ENCODE measurements around the gene MGLL.

DNA sequence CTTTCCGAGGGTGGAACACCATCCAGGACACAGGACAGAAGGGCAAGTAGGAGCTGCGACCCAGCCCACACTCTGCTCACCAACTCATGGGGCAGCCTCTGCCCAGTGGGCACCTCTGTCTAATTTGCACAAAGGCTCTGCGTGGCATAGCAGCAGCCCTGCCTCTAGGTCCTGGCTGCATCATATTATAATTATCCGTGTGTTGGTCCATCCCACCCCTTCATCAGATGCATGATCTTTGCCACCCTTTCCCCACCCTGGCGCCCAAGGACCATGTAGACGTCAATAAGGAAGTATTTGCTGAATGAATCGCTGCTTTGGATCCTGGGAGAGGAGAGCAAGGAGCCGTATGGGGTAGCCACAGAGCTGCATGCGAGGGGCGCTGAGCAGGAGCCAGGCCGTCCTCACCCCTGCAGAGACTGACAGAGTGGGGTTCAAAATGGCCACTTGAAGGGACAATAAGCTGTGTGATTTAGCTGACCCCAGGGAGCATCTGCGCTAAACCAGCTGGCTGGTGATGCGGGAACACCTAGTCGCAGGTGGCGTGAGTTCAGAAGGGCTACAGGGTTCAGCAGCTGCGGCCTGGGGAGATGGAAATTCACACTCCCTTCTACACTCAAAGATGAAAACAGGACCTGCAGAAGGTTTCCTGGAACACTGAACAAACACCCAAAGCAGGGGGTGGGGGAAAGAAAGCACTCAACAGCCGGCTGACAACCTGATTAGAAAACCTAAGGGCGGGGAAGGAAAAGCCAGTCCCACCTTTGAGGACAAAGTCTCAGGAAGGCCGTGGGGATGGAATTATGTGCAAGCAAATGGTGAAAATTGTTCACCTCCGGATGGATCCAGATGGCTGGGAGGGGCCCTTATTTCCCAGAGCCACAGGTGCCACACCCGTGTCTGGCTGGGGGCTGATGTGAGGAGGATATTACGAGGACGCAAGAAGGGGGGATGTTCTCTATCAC lies 6.4 kb downstream of the MGLL start:
- TF ChIP-seq, protein P1, sequence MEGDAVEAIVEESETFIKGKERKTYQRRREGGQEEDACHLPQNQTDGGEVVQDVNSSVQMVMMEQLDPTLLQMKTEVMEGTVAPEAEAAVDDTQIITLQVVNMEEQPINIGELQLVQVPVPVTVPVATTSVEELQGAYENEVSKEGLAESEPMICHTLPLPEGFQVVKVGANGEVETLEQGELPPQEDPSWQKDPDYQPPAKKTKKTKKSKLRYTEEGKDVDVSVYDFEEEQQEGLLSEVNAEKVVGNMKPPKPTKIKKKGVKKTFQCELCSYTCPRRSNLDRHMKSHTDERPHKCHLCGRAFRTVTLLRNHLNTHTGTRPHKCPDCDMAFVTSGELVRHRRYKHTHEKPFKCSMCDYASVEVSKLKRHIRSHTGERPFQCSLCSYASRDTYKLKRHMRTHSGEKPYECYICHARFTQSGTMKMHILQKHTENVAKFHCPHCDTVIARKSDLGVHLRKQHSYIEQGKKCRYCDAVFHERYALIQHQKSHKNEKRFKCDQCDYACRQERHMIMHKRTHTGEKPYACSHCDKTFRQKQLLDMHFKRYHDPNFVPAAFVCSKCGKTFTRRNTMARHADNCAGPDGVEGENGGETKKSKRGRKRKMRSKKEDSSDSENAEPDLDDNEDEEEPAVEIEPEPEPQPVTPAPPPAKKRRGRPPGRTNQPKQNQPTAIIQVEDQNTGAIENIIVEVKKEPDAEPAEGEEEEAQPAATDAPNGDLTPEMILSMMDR (IDR thresholded peaks at IDR 0.05): no peak
- no peak for TF ChIP-seq POLR2A (IDR thresholded peaks at IDR 0.05)
